NCI-H1105 (cell line): Measurements from ENCODE around the gene TARDBP.
A peak's percentile ranks its signal among the peaks of the same experiment; 100 is the strongest.
"Not testable (repeated sequence)": the region's sequence is repeated elsewhere in the genome, so short reads cannot be mapped to it uniquely, and the experiment has no call there.

Experiments used
- DNase-seq: peaks from one replicate; lab custom pipeline; 2025; lab: John Stamatoyannopoulos, UW

The TARDBP gene

DNA sequence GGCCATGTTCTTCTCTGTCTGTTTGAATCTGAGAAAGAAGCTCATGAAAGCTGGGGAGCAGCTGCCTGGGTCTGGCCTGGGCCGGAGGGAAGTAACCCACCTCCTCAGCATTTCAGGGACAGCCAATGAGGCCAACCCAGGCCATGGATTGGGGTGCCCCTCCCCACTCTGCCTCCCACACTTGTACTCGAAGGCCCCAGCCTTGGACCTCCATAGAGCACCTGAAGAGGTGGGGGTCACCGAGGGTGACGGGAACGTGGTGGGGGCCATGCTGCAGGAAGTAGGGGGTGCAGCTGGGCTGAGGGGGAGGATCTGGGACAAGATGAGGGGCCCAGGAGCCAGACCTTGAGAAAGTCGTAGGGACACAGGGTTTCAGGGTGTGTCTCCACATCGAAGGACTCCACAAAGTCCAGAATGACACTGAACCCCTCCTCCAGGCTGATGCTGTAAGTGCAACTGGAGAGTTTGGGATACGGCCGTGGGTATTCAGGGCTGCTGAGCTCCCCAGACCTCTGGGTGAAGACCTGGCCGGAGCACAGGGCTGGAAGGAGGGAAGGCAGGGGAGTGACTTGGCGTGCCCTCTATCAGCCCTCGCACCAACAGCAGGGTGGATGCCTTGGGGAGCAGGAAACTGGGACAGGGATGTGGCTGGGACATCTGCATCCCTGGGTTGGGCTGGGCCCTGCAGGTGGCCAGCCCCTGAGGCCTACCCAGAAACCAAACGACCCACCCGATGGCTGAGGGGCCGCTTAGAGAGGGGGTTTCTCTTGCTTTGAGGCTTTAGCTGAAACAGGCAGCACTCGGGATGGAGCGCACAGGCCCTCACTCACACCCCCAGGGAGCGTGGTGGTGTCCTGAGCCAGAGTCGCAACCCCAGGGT lies 30.8 kb downstream of the TARDBP start:
- DNase-seq, result no peak

GRCh38 chr1:11044086-11044848 lies 31.8 kb downstream of the TARDBP start:
- no peak for DNase-seq

GRCh38 chr1:11044849-11045427 lies 32.5 kb downstream of the TARDBP start:
- DNase-seq, result no peak

- DNase-seq, result no peak
Measured at GRCh38 chr1:11045428-11046269, 33.2 kb downstream of the TARDBP start.

GRCh38 chr1:11046270-11046566 lies 33.8 kb downstream of the TARDBP start:
- no peak for DNase-seq

DNA sequence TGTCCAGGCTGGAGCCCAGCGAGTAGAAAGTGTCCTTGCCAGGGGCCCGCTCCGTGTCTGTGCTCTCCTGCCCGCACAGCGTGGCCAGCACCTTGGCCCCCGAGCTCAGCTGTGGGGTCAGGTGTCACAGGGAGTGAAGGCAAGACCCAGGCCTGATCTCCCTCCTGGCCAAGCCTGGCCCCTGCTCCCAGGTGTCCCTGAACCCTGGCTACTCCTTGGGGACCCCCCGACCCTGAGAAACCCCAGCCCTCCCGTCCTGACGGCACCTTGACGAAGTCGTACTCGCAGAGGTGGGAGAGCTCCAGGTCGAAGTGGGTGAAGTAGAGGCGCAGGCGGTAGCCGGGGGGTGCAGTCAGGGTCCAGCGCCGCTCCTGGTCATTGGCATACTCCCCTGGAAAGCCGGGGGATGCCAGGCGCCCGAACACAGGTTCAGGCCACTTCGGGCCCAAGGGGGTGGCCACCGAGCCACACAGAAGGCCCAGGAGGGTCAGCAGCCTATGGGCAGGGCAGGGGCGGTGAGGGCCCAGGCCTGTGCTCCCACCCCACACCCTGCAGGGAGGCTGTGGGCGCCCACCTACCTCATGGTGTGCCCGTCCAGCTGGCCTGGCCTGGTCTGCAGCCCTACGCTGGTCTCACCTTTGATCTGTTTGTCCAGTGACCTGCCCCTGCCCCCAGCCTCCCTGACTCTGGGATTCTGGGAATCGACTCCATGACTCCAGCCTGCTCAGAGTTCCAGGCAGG lies 34.3 kb downstream of the TARDBP start, which contains the start of gene MASP2:
Gene MASP2 (minus strand): TSS at position 615 of the 741 bp plus-strand sequence. CDS start 32 bp downstream, at position 583.
- no peak for DNase-seq

DNA sequence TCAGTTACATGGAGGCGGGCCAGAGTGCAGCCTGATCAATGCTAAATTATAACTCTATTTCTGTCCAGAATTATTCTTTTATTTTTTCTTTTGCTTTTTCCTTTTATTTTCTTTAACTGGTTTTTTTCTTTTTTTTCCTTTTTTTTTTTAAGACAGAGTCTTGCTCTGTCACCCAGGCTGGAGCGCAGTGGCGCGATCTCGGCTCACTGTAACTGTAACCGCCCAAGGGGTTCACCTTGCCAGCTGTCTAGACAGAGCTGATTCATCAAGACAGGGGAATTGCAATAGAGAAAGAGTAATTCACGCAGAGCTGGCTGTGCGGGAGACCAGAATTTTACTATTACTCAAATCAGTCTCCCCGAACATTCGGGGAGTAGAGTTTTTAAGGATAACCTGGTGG lies 38.7 kb downstream of the TARDBP start:
- DNase-seq, result not testable (repeated sequence)

- DNase-seq, result no peak
Measured at GRCh38 chr1:11051781-11052511, 39.5 kb downstream of the TARDBP start.

DNA sequence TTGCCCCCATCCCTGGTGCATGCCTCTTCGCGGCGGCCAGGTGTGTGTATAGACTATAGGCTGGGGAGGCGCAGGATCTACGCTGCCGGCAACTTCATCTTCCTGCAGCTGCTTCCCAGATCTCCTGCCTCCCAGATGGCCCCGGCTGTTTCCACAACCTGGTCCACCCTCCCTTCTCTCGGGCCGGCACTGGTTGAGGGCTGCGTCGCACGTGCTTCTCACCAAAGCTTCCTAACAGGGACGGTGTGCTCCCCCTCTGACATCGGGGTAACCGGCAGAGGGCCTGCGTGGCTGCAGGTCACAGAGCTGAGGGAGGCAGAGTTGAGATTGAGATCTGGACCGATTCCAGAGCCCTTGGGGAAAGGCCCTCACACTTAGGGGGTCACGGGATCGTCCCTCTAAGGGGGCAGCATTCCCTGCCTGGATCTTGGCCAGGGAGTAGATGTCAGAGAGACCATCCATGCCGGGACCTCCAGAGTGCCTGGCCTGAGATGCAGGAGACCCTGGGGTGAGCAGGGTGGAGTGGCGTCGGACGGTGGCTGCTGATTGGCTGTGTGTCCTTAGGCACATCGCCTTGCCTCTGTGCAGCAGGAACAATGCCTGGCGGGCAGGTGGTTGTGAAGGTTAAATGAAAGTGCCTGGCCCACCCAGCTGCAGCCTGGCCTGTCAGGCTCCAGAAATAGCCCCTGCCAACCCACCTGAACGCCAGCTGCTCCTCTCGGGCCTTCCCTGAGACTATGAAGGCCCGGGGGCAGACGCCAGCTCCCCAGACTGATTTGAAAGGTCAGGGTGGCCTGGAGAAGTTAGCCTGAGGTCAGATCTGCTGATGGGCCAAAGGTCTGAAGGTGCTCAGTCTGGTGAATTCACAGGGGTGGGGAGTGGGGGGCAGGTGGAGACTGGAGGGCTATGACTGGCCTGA lies 40.6 kb downstream of the TARDBP start:
- DNase-seq, result peak; percentile 87

DNA sequence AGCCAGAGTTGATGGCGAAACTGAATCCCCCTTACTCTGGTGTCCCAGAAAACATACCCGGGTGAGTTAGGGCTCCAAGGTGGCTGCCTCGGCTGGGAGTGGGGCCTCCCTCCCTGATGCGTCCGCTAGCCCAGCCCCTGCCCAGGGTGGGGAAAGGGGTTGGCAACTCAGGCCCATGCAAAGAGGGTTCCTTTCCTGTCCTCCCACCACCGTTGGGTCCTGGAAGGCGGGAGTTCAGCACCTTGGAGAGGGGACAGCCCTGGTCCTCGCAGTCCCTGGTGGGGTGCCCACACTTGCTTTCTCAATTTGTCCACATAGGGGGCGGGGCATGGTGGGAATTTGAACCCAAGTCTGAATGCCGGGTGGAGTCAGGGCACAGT lies 41.3 kb downstream of the TARDBP start:
- peak; percentile 39 for DNase-seq

DNA sequence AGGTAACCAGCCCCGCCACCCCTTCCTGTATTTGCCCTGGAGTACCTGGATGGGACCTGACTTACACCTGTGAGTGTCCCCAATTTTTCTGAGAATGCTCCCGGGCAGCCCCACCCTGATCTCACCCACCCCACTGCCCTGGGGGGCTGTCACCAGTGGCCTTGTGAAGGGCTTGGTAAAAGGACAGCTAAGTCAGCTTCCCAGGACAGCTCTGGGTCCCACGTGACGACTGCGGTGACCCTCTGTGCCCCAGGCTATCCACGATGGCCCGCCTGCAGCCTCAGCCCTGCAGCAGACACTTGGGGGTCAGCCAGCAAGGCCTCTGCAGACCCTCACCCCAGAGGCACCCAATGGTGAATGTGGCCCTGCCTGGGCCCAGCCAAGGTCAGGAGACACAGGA lies 41.7 kb downstream of the TARDBP start:
- no peak for DNase-seq

DNA sequence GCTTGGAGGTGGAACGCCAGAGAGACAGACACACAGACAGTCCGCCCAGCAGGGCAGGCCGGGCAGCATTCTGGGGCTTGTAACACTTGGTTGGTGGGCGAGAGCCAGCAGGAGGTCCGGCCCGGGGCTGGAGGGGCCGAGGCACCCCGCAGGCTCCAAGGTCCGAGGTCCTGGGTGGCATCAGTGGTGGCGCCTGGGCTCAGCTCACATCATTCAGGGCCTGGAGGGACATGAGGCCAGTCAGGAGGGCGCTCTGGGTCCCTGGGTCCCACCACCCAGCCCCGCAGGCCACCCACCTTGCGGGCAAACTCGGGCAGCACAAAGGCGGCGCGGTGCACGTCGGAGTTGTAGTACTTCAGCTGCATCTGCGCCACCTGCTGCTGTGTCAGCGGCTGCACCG lies 42.2 kb downstream of the TARDBP start:
- no peak for DNase-seq

DNA sequence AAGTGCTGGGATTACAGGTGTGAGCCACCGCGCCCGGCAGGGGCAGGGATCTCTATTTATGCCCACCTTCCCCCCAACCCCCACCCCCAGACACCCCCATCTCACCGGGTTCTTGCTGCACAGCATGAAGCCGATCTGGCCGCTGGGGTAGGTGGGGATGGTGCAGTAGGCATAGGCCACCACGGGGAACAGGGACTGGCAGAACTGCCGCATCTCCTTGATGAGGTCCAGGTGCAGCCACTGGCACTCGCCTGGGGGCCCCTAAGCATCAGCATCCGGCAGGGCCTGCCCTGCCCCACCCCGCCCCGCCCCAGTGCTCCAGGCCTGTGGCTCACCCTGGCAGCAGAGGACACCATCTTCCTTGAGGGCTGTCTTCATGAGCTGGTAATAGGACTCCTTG lies 43.2 kb downstream of the TARDBP start:
- no peak for DNase-seq

- DNase-seq, result no peak
Measured at GRCh38 chr1:11056504-11056903, 44.0 kb downstream of the TARDBP start.

DNA sequence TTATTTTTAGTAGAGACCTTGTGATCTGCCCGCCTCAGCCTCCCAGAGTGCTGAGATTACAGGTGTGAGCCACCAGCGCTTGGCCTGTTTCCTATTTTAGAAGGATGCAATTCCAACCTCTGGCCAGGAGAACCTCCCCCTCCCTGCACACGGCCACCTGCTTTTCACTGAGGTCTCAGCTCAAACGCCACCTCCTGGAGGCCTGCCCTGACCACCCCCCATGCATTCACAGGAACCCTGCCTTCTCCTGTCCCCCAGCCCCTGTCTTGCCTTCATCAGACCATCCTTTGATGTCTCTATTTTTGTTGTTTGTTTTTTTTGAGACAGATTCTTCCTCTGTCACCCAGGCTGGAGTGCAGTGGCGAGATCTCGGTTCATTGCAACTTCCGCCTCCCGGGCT lies 45.0 kb downstream of the TARDBP start:
- no peak for DNase-seq

DNA sequence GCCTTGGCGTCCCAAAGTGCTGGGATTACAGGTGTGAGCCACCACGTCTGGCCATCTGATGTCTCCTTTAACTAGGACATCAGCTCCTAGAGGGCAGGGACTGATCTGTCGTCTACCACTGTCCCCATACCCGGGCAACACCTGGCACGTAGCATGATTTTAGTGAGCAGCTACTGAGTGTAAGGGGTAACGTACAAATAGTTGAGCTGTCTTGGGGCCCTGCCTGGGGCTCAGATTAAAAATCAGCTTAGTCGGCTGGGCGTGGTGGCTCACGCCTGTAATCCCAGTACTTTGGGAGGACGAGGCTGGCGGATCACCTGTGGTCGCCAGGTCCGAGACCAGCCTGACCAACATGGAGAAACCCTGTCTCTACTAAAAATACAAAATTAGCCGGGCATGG lies 45.6 kb downstream of the TARDBP start:
- no peak for DNase-seq

DNA sequence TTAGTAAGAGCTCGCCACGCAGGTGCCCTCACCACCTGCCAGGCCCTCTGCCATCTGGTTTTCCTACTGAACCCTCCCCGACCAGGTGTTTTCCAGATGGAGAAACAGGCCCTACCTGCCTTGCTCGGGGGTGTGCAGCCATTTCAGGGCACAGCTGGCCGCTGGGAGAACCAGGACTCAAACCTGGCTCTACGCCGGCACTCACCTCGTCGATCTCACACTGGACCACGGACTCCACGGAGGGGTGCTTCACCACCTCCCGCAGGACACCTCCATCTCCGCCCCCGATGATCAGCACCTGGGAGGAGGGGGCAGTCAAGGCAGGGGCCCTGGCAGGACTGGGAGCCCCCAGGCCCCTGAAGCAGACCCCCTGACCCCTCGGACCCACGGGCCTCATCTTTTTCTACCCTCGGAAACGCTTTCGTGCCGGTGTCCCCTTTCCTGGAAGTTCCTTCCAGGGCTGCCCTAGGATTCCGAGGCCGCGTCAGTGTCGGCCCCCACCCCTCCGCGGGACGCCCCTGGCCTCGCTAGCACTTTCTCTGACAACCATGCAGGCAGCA lies 46.2 kb downstream of the TARDBP start:
- DNase-seq, result peak; percentile 91

- peak; percentile 50 for DNase-seq
Measured at GRCh38 chr1:11059155-11059967, 46.9 kb downstream of the TARDBP start.
